ENCODE measurements around the gene RAB39A.
"Not testable (repeated sequence)": the region's sequence is repeated elsewhere in the genome, so short reads cannot be mapped to it uniquely, and the experiment has no call there.

RAB39A gene, protein sequence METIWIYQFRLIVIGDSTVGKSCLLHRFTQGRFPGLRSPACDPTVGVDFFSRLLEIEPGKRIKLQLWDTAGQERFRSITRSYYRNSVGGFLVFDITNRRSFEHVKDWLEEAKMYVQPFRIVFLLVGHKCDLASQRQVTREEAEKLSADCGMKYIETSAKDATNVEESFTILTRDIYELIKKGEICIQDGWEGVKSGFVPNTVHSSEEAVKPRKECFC

DNA sequence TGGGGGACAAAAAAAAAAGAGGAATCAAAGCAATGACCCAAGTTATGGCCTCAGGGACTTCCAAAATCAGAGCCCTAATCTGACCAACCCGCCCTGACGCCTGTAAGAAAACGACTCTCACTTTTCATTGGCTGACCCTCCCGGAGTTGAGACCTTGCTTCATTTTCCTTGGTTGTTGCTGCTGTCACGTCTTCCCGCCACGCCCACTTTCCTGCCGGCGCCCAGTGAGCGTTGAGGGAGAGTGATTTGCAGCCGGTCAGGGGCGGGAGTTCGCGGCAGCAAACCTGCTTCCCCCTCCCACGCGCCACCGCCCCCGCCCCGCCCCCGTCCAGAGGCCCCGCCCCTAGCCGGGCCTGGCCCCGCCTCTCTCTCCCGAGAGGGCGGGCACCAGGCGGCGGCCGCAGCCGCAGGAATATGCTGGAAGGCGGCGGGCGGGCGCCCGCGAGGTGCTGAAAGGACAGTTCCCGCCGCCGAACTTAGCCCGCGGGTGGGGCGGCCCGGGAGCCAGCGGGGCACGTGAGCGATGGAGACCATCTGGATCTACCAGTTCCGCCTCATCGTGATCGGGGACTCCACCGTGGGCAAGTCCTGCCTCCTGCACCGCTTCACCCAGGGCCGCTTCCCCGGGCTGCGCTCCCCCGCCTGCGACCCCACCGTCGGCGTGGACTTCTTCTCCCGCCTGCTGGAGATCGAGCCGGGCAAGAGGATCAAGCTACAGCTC is at the start of gene RAB39A:
Gene RAB39A (plus strand): TSS at position 403 of the 721 bp plus-strand sequence. CDS start 121 bp downstream, at position 524.
- peak; percentile 69 to 76 for ATAC-seq

DNA sequence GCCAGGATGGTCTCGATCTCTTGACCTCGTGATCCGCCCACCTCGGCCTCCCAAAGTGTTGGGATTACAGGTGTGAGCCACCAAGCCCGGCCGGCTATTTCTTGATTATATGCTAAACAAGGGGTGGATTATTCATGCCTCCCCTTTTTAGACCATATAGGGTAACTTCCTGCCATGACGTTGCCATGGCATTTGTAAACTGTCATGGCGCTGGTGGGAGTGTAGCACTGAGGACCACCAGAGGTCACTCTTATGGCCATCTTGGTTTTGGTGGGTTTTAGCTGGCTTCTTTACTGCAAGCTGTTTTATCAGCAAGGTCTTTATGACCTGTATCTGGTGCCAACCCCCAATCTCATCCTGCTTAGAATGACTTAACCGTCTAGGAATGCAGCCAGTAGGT is 46.8 kb upstream of the RAB39A start:
- not testable (repeated sequence) for ATAC-seq

DNA sequence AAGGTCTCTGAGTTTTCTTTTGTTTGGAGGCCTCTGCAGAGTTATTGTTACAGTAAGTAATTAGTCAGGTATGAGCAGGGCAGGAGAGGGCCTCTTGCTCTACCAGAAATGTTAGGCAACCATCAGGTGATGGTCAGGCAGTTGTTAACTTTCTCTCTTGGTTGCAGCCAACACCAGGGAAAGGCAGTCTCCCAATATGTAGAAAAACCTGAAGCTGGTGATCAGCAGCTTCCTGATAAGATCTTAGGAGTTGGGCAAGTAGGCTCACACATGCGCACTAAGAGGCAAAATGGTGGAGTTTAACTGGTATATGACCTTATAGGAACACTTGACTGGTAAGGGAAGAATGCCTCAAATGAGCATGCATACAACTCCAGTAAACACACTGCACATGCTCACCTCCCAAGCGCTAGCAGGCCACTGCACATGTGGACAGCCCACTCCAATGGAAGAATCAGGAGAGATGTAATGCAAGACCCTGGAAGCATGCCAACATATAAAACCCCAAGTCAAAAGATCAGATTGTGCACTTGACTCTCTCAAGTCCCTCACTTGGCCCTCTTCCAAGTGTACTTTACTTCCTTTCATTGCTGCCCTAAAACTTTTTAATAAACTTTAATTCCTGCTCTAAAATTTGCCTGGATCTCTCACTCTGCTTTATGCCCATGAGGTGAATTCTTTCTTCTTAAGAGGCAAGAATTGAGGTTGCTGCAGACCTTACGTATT is 46.0 kb upstream of the RAB39A start:
- no peak for ATAC-seq

DNA sequence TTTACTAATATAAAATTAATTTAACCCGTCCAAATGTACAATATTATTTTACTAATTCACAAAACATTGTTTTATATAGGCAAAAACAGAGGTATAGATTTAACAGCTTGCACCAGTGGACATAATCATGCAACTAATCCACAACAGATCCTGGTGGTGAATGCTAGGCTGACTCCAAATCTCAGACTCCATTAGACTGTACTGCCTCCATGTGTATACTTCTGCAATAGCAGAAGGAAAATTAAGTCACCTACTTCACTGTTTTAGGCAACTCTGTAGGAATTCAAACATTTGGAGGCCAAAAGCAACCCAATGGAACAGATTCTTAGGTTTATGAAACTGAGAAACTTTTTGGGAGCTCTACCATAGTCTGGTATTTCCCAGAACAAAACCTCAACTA is 30.0 kb upstream of the RAB39A start:
- ATAC-seq = peak; percentile 61 to 79

DNA sequence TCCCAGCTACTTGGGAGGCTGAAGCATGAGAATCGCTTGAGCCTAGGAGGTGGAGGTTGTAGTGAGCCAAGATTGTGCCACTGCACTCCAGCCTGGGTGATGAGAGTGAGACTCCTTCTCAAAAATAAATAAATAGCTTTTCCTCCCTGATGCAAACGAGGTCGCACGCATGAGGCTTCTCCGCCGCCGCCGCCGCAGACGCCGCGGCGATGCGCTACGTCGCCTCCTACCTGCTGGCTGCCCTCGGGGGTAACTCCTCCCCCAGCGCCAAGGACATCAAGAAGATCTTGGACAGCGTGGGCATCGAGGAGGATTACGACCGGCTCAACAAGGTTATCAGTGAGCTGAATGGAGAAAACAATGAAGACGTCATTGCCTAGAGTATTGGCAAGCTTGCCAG is 20.0 kb upstream of the RAB39A start:
- no peak for ATAC-seq

DNA sequence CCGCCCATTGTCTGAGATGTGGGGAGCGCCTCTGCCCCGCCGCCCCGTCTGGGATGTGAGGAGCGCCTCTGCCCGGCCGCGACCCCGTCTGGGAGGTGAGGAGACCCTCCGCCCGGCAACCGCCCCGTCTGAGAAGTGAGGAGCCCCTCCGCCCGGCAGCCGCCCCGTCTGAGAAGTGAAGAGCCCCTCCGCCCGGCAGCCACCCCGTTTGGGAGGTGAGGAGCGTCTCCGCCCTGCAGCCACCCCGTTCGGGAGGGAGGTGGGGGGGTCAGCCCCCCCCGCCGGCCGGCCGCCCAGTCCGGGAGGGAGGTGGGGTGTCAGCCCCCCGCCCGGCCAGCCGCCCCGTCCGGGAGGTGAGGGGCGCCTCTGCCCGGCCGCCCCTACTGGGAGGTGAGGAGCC is 15.8 kb upstream of the RAB39A start:
- not testable (repeated sequence) for ATAC-seq

DNA sequence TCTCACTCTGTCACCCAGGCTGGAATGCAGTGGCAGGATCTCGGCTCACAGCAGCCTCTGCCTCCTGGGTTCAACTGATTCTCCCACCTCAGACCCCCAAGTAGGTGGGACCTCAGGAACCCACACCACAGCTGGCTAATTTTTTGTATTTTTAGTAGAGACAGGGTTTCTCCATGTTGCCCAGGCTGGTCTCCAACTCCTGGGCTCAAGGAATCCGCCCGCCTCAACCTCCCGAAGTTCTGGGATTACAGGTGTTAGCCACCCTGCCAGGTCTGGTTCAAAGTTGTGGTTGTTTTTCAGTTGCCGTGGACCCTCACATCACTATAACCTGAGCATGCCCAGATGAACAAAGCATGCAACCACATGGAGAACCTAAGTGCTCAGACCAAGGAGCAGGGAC is 13.0 kb upstream of the RAB39A start:
- ATAC-seq = no peak

DNA sequence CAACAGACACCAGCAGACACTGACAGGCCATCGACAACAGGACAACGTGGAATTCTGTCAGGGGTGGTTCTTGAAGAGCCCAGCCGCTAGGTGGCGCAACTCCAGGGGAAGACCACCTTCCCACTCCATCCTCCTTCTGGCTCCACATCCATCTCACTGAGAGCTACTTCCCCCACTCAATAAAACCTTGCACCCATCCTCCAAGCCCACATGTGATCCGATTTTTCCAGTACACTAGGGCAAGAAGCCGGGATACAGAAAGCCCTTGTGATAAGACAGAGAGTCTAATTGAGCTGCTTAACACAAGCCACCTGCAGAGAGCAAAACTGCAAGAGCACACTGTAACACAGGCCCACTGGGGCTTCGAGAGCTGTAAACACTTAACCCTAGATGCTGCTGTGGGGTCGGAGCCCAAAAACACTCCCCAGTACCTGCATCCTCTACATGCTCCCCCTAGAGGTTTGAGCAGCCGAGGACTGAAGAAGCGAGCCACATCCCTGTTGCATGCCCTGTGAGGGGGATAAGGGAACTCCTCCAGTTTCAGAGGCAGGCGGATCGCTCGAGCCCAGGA is 11.5 kb upstream of the RAB39A start:
- no peak for ATAC-seq

DNA sequence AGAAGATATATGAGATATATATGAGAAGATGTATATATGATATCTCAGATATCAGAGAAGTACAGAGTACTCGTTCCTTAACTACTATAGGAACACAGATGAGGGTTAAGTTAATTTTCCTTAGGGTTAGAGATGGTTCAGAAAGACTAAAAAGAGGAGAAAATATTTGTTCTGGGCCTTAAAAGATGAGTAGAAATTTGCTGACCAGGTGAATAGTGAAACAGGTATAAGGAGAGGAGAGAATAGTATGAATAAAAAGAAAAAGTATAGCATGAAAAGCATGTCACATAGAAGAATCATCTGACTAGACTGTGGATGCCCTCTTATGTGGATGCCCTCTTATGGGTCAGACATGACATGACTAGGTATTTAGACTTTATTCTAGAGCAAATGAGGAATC is 6.3 kb upstream of the RAB39A start:
- no peak for ATAC-seq

DNA sequence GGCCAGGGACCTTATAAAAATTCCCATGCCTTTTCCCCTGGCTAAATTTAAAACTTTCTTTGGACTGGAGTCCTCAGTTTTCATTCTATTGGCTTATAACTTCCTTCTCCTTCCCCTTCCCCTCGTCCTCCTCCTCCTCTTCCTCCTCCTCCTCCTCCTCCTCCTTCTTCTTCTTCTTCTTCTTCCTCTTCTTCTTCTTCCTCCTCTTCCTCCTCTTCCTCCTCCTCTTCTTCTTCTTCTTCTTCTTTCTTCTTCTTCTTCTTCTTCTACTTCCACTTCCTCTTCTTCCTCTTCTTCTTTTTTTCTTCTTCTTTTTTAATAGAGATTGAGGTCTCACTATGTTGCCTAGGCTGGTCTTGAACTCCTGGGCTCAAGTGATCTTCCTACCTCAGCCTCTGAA is 4.7 kb upstream of the RAB39A start:
- not testable (repeated sequence) for ATAC-seq

DNA sequence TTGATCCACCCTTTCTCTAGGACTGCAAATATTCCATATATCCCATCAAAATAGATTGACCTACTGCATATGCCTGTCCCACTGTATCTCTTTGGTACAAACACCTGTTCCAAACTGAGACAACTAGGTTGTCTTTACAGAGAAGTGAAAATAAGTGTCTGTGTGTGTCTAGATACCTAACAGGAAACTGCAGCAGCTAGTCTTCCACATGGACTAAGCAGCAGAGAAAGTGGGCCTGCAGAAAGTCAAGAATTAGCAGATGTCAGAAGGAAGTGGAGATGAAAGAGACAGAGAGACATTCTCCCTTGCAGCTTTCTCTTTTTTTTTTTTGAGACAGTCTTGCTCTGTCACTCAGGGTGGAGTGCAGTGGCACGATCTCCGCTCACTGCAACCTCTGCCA is 3.9 kb upstream of the RAB39A start:
- ATAC-seq = no peak

DNA sequence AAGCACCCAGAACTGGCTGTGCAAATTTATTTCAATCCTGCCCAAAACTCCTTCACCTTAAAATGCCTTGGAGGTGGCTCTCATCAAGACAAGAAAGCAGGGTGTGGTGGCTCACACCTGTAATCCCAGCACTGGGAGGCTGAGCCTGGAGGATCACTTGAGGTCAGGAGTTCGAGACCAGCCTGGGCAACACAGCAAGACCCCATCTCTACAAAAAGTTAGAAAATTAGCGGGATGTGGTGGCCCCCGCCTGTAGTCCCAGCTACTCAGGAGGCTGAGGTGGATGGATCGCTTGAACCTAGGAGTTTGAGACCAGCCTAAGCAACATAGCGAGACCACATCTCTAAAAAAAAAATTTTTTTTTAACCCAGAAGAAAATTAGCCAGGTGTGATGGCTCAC is 689 bp upstream of the RAB39A start:
- no peak for ATAC-seq

DNA sequence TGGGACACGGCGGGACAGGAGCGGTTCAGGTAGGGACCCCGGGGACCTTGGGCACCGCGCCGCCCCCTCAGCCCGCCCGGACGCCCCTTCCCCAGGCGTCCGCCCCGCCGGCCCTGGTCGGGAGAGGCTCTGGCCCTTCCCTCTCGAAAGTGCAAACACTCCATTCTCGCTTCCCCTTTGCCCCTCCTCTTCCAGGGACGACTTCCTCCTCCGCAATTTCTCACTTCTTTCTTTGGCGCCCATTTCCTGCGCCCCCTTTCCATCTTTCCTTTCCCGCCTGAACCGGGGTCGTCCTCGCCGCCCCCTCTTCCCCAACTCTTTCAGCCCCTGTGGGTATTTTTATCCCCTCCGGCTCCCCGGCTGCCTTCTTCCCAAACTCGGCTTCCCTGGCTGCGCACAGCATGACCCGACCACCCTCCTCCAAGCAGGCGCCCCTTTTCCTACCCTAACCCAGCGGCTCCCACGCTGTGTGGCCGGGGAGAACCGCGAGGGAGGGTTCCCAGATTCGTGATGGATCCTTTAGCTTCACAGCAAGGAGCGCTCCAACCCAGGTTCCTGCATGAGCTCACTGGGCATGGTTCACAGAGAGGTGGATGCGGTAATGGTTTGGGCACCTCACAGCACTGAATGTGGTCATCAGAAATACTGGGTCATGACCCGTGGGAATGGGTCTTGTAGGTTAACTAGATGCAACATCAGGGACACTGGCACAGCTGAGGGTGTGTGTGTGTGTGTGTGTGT is 689 bp downstream of the RAB39A start:
- peak; percentile 3 to 7 for ATAC-seq

DNA sequence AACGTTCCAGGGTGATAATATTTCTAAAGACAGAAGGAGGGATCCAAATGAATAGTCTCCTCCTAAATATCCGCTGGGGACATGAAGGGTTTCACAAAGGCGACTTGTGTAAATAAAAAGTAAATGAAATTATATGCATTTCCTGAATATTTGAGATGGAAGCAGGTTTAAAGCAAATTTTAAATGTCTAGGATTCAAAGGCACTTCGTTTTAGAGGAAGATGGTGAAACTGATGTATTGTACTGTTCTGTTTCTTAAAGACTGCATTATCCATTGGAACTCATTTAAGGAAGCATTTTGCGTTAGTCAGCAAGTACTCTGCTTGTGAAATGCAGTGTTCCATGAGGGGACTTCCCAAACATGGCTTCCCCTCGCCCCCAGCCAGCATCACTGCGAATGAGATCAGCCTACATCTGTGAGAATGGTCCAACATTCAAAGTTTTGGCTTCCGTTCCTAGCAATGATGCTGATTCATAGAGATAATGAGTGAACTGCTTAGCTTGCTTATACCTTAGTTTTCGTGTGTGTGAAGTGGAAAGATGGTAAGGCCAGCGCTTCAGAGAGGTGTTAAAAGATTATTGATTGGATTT is 1.5 kb downstream of the RAB39A start:
- no peak for ATAC-seq

DNA sequence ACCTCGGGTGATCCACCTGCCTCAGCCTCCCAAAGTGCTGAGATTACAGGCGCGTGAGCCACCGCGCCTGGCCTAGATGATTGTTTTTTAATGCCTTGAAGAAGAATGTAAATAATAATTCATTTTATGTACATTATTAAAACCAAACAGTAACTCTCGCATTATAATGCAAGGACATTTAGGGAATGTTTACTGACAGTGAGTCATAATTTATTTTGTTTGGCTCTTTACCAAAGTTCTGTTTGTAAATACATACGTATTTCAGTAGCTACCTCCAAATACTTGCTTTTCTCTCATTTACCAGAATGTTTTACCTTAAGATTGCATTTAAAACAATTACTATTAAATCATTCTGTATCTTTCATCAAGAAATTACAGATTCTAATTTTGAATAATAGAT is 3.0 kb downstream of the RAB39A start:
- no peak for ATAC-seq

DNA sequence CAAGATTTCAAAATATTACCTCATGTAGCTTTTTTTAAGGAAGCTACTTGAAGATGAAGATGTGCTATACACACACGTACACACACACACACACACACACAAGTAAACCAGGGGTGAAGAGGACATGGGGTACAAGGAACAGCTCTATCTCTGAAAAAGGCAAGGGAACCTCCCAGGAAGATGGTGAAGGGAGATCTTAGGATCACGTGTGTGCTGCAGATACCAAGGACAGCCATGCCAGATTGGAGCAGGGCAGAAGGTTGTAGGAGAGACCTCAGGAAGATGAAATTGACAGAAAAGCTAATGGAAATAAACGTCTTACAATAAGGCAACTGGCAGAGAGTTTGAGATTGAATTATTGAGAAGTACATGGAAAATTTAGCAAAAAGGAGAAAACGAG is 19.7 kb downstream of the RAB39A start:
- no peak for ATAC-seq

DNA sequence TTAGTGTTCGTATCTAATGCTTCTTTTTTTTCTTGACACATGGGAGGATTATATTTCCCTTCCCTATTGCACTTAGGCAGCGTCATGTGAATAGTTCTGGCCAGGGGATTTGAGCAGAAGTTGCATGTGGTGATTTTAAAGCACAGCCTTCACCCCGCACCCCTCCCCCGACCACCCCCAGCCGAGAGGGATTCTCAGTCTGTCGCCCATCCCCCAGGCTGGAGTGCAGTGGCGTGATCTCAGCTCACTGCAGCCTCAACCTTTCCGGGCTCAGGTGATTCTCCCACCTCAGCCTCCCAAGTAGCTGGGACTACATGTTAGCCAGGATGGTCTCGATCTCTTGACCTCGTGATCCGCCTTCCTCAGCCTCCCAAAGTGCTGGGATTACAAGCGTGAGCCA is 20.1 kb downstream of the RAB39A start:
- ATAC-seq = not testable (repeated sequence)

DNA sequence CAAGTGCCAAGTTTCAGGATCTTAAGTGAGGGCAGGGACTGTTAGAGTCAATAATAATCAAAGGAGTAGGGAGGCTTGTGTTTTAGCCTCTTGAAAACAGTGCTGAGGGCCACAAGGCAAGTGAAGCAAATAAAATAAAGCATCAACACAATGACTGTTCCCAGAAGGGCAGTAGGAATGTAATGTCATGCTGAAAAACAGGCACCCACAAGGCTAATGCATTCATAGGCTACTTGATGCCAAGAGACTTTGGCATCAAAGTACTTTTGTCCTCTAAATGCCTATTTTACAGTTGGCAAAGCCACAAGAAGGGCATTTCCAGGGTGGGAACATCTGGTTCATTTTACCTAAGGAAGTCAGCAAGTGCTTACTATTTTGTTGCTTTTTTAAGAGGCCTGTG is 22.9 kb downstream of the RAB39A start:
- ATAC-seq = no peak

DNA sequence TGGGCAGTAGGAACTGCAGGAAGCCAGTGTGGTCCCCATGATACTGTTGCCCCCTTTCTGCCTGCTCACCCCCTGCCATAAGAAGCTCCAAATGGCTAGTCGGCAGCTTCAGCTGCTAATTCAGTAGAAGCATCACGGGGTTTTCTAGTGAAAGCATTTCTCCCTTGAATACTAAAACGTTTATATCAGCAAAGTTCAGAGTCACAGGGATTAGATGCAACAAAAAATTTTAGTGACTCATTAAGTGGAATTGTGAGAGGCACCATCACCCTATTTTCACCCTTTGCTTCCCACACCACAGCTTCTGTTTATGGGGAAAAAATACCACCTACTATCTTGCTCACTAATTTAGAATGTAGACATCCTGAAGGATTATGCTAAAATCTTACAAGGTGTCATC is 25.2 kb downstream of the RAB39A start:
- no peak for ATAC-seq

DNA sequence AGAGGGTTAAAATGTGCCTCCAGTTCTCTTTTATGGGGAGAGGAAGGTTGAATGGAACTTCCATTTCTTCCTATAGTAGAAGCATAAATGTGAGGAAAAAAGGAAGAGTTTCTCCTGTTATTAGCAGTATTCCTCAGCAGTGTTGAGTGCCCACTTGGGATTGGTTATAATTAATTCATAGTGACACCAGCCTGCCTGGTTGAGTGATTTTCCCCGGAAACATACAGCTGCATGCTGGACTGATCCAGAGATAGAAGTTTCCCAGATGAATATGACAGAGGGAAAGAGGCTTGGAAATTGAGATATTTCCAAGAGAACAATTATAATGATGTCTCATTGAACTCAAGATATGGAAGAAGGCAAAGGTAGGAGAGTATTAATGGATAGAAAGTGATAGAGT is 28.3 kb downstream of the RAB39A start:
- ATAC-seq = no peak

DNA sequence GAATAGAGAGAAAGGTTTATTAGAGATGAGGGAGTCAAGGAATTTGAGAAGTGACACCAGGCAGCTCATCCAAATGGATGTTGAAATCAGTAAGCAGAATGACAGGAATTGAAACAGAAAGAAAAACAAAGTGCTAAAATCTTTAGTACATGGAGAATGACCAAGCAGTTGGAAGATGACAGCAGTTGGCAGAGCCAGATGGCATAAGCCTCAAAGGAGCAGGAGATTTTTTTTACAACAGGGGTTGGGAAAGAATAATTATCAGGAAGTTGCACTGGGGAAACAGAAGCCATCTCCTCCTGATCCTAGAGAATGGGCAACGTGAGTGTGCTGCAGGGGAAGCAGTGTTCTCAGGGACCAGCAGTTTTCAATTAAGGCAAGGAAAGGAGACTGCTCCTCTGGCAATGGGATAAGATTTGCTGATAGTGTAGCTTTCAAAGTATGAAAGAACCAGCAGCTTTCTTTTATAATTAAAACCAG is 28.9 kb downstream of the RAB39A start:
- no peak for ATAC-seq

DNA sequence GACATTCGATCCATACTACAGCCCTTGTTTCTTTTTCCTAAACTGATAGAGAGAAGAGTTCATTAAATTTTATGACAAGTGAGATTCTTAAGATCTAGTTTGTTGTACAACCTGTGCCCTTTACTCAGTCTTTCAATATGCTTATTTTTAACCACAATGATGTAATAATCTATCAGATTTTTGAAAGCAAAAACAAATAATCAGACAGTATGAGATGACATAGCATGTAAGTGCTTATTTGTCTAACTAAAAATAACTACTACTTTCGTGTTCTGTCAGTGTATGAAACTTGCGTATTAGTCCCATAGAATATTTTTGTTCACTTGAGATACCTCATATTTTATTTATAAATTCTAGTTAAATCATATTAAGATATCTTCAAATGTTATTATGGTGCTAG is 33.2 kb downstream of the RAB39A start:
- peak; percentile 13 to 27 for ATAC-seq
